HG03432 (cell line): ENCODE measurements around the gene OR9K2.
"Not testable (repeated sequence)": the region's sequence is repeated elsewhere in the genome, so short reads cannot be mapped to it uniquely, and the experiment has no call there.

Source experiments
- ATAC-seq: cut with Tn5 transposase; IDR thresholded peaks from one replicate; pipeline ENCODE4 v1.9.1; 2021; ENCODE audit warnings: mild to moderate bottlenecking, moderate library complexity; ENCODE audit not compliant: unreplicated experiment

The OR9K2 gene, protein sequence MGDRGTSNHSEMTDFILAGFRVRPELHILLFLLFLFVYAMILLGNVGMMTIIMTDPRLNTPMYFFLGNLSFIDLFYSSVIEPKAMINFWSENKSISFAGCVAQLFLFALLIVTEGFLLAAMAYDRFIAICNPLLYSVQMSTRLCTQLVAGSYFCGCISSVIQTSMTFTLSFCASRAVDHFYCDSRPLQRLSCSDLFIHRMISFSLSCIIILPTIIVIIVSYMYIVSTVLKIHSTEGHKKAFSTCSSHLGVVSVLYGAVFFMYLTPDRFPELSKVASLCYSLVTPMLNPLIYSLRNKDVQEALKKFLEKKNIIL

DNA sequence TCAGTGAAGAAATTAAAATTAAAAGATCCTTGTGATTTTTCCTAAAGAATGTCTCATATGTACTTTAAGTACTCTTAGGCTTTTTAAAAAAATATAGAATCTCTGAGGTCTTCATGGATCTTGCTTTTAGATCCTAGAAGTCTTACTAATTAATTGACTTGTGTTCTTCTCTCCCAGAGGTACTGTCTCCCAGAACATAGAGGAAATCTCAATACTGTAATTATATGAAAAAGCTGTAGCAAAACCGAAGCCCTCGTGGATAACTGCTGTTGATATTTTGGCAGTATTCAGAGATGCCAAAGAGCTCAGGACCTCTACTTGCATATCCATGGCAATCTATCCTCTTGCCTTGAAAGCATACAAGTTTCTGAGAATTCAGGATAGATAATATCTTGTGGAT lies at the start of gene OR9K2:
Gene OR9K2, plus strand, starts transcription at position 301 of the 400 bp plus-strand sequence. CDS start 3,429 bp downstream, outside the sequence.
- ATAC-seq: no peak

DNA sequence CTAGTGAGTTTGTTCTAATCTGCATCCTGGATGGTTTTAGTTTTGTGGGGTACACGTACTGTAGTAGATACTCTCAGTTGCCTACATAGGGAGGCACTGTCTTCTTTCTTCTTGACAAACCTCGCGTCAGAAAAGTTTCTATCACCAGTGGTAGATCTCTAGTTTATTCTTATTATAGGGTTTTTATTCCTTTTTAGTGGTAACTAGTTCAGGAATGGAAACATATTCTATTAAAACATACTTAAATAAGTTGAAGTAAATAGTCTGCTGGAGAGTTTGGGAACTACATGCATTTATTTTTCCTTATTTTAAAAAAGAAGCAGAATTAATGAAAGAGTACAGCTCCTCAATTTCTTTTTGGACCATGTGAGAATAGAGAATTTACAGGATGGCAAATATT lies 33.6 kb upstream of the OR9K2 start:
- ATAC-seq: no peak

DNA sequence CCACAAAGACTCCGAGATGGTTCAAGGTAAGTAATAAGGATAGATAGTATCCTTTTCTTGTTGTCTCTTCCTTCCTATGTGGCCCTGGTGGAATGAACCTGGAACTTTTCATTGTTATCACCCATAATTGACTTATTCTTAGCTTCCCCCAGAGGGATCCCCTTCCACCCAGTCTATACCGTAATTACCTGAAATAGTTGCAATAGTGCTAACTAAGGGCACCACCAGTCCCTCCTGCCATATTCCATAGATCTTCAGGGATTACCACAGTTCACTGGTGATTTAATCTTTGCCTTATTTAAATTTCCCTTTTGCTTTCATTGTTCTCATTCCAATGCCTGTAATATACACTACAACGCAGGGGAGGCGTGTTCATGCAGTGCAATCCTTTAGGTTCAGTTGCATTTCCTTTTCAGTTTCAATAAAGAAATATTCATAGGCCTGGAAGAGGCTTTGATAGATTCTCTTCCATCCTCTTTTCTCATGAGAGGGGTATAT lies 13.8 kb upstream of the OR9K2 start:
- ATAC-seq: no peak

DNA sequence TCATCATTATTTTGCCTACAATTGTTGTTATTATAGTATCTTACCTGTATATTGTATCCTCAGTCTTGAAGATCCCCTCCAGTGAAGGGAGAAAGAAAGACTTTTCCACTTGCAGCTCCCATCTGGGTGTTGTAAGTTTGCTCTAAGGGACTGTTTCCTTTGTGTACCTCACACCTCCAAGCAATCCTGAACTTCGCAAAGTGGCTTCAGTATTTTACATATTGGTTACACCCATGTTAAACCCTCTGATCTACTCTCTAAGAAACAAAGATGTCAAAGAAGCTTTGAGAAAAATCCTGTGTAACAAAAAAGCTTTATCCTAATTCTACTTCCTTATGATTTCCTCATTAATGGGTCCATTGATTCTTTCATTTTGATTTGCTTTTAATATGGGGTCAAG lies 10.1 kb upstream of the OR9K2 start:
- ATAC-seq: no peak

DNA sequence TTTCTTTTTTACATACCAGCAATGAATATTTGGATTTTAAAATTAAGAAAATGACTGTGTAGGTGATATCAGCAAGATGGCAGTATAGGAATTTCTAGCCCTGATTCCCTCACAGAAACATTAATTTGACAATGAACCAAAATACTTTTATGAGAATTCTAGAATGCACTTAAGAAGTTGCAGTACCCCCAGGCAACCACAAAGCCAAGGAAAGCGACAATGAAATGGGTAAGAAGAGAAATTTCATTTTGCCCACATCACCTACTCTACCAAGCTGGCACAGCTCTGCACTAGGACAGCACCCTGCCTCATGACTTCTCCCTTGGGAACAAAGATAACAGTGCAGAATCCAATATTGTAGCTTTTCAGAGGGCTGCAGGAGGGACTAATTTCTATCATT lies 6.6 kb downstream of the OR9K2 start:
- ATAC-seq: no peak

DNA sequence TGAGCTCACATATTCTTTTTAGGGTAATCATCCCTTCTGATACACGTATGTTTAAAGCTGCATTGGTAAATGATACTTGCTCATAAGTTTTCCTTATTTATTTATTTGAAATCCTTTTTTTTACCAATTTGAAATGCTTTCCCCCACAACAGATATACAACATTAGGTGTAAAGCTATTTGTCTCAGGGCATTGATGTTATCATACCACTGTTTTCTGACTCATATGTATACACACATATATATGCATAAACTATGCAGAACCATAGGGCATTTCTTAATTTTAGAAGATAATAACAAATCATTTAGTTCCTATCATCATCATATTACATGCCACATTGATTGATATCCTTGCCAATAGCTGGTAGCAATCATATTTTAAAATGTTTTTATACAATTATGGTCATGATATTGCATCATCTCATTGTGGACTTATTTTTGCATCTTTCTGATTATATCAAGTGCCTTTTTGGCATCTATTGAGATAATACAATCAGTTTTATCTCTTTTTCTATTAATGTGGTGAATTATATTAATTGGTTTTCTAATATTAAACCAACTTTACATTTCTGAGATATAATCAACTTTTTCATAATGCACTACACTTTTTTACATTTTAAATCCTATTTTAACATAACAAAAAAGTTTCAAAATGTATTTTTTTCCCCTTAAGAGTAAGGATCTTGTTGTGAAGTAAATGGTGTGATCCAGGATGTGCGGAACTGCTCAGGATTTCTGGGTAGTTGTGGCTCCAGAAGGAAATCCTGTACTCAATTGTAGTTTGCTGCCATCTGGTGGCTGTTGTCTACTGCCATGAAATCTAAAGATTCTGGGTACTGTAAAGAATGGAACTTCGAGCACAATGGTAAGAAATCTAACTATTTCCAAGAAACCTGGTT lies 16.7 kb downstream of the OR9K2 start:
- no peak for ATAC-seq

DNA sequence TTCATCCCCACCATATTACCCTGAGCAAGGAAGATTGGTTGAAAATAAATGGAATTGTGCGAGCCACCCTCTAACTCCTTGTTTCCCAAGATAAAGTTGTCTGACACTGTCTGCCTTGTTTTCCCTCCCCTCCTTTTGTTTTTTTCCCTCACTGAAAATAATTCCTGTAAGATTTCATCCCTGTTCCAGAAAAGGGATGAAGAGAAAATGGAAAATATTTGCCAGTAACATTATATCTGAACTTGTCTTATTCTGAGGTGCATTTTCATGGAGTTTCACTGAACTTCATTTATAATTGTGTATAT lies 17.3 kb downstream of the OR9K2 start:
- ATAC-seq: no peak

DNA sequence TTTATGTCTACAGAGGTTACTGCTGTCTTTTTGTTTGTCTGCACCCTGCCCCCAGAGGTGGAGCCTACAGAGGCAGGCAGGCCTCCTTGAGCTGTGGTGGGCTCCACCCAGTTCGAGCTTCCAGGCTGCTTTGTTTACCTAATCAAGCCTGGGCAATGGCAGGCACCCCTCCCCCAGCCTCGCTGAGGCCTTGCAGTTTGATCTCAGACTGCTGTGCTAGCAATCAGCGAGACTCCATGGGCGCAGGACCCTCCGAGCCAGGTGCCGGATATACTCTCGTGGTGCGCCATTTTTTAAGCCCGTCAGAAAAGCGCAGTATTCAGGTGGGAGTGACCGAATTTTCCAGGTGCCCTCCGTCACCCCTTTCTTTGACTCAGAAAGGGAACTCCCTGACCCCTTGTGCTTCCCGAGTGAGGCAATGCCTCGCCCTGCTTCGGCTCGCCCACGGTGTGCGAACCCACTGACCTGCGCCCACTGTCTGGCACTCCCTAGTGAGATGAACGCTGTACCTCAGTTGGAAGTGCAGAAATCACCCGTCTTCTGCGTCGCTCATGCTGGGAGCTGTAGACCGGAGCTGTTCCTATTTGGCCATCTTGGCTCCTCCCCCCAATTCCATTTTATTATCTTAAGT lies 40.9 kb downstream of the OR9K2 start:
- not testable (repeated sequence) for ATAC-seq

DNA sequence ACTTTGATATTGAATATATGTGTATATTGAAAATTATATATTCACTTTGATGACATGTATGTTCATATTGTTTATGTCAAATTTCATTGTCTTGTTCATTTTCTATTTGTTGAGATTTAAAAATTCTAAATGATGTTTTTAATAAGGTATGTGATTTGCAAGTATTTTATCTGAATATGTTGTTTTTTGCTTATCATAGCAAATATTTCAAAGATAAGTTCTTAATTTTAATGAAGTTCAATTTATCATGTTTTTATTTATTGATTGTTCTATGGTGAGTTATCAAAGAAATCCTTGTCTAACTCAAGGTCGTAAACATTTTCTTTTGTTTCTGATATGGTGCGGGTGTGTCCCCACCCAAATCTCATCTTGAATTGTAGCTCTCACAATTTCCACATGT lies 45.2 kb downstream of the OR9K2 start:
- no peak for ATAC-seq

DNA sequence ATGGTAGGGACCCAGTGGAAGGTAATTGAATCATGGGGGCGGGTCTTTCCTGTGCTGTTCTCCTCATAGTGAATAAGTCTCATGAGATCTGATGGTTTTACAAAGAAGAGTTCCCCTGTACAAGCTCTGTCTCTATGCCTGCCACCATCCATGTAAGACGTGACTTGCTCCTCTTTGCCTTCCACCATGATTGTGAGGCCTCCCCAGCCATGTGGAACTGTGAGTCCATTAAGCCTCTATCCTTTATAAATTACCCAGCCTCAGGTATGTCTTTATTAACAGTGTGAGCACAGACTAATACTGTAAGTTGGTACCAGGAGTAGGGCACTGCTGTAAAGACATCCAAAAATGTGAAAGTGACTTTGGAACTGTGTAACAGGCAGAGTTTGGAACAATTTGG lies 45.6 kb downstream of the OR9K2 start:
- ATAC-seq: not testable (repeated sequence)

DNA sequence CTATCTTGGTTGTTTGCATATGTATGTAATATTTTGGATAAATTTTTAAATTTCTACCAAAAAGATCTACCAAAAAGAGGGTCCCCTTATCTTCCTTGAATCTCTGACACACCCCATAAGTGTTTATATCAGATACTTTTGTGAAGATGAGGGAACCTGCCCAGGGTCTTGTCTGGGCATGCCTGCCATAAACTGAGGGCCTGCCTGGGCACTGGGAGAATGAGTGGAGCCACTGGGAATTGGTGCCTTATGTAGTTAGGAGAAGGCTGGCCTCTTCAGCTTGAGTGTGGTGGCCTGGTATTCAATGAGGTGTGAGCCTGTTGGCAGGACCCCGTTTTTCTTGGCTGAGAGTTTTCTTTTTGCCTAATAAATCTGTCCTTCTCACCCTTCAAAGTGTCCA lies 46.5 kb downstream of the OR9K2 start:
- ATAC-seq: no peak

DNA sequence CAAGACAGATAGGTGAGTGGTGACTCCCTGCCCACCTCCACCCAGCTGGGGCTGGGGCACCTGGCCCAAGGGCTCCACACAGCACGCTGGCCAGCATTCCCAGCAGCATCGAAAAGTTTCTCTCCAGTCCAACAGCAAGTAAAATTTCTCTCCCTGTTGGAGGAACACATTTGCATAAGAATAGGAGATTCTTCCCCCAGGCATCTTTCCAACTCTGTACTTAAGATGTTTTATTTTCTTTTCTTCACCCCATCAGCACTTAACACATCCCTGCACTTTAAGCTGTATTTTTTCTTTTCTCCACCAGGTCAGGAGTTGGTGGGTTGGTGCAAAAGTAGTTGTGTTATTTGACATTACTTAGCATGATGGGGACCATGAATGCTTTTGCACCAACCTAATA lies 47.2 kb downstream of the OR9K2 start:
- no peak for ATAC-seq
